Measurements from ENCODE around the gene ILKAP. TPM values are rescaled to one million over a fixed set of nuclear protein-coding genes. Genes with fewer than 3 reads are reported as not detected.

The ILKAP gene
- total and polyA plus RNA-seq, 9 donors, result 19.4 to 43.8 (median 33.6) TPM

GRCh38 chr2:238151628-238152235, 51.8 kb downstream of the ILKAP start:
- H3K36me3 ChIP-seq (ENCODE audit: control insufficient read depth, insufficient read depth, low read length), result peaks cover 3% of the 10 kb centered on the region
- H3K4me3 ChIP-seq (ENCODE audit: low read length), result no peak overlapping the region
- H3K4me1 ChIP-seq (ENCODE audit: control insufficient read depth, insufficient read depth, low read length), result peaks cover 84% of the 10 kb centered on the region
- H3K27ac ChIP-seq (ENCODE audit: low read length), result no peak overlapping the region
- 72% methylated on average over 9 of the region's 16 CpGs for WGBS (ENCODE audit: insufficient coverage)
- H3K9me3 ChIP-seq (replicated peaks; ENCODE audit: control insufficient read depth, low read depth, low read length), result peaks cover 3% of the 10 kb centered on the region
- no peaks in the 10 kb centered on the region for H3K27me3 ChIP-seq (ENCODE audit: control insufficient read depth, insufficient read depth, low read length)
- DNase-seq, result no peak

- no peak overlapping the region for H3K27ac ChIP-seq (ENCODE audit: low read length)
- WGBS (ENCODE audit: insufficient coverage), result 71% methylated on average over 9 of the region's 13 CpGs
- no peak for DNase-seq
- H3K4me3 ChIP-seq (ENCODE audit: low read length), result no peak overlapping the region
- peaks cover 81% of the 10 kb centered on the region for H3K4me1 ChIP-seq (ENCODE audit: control insufficient read depth, insufficient read depth, low read length)
- no peaks in the 10 kb centered on the region for H3K27me3 ChIP-seq (ENCODE audit: control insufficient read depth, insufficient read depth, low read length)
- peaks cover 3% of the 10 kb centered on the region for H3K36me3 ChIP-seq (ENCODE audit: control insufficient read depth, insufficient read depth, low read length)
- peaks cover 3% of the 10 kb centered on the region for H3K9me3 ChIP-seq (replicated peaks; ENCODE audit: control insufficient read depth, low read depth, low read length)
Observed at GRCh38 chr2:238151205-238151604, 52.3 kb downstream of the ILKAP start.

GRCh38 chr2:238150686-238151085, 52.8 kb downstream of the ILKAP start:
- 91% methylated on average over 24 of the region's 25 CpGs for WGBS (ENCODE audit: insufficient coverage)
- no peak overlapping the region for H3K4me3 ChIP-seq (ENCODE audit: low read length)
- peaks cover 3% of the 10 kb centered on the region for H3K9me3 ChIP-seq (replicated peaks; ENCODE audit: control insufficient read depth, low read depth, low read length)
- peaks cover 75% of the 10 kb centered on the region for H3K4me1 ChIP-seq (ENCODE audit: control insufficient read depth, insufficient read depth, low read length)
- H3K36me3 ChIP-seq (ENCODE audit: control insufficient read depth, insufficient read depth, low read length), result peaks cover 3% of the 10 kb centered on the region
- no peak for DNase-seq
- no peaks in the 10 kb centered on the region for H3K27me3 ChIP-seq (ENCODE audit: control insufficient read depth, insufficient read depth, low read length)
- peak overlapping the region; percentile 91 for H3K27ac ChIP-seq (ENCODE audit: low read length)

GRCh38 chr2:238149841-238150572, 53.5 kb downstream of the ILKAP start:
- DNase-seq, result peak; percentile 89
- H3K27me3 ChIP-seq (ENCODE audit: control insufficient read depth, insufficient read depth, low read length), result no peaks in the 10 kb centered on the region
- H3K9me3 ChIP-seq (replicated peaks; ENCODE audit: control insufficient read depth, low read depth, low read length), result peaks cover 3% of the 10 kb centered on the region
- H3K27ac ChIP-seq (ENCODE audit: low read length), result peak overlapping the region; percentile 91
- H3K4me3 ChIP-seq (ENCODE audit: low read length), result no peak overlapping the region
- WGBS (ENCODE audit: insufficient coverage), result 50% methylated on average over 8 of the region's 14 CpGs
- H3K4me1 ChIP-seq (ENCODE audit: control insufficient read depth, insufficient read depth, low read length), result peaks cover 69% of the 10 kb centered on the region
- H3K36me3 ChIP-seq (ENCODE audit: control insufficient read depth, insufficient read depth, low read length), result peaks cover 3% of the 10 kb centered on the region

GRCh38 chr2:238148981-238149380, 54.5 kb downstream of the ILKAP start:
- Histone ChIP-seq H3K9me3 (replicated peaks; ENCODE audit: control insufficient read depth, low read depth, low read length) (no peaks in the 10 kb centered on the region), H3K27ac (ENCODE audit: low read length) (peak overlapping the region; percentile 72), H3K27me3 (ENCODE audit: control insufficient read depth, insufficient read depth, low read length) (no peaks in the 10 kb centered on the region), H3K36me3 (ENCODE audit: control insufficient read depth, insufficient read depth, low read length) (peaks cover 3% of the 10 kb centered on the region), H3K4me3 (ENCODE audit: low read length) (no peak overlapping the region), H3K4me1 (ENCODE audit: control insufficient read depth, insufficient read depth, low read length) (peaks cover 65% of the 10 kb centered on the region)
- WGBS (ENCODE audit: insufficient coverage), result 97% methylated on average over 14 of the region's 15 CpGs
- DNase-seq, result no peak

- Histone ChIP-seq H3K4me1 (ENCODE audit: control insufficient read depth, insufficient read depth, low read length) (peaks cover 71% of the 10 kb centered on the region), H3K36me3 (ENCODE audit: control insufficient read depth, insufficient read depth, low read length) (peaks cover 9% of the 10 kb centered on the region), H3K9me3 (replicated peaks; ENCODE audit: control insufficient read depth, low read depth, low read length) (no peaks in the 10 kb centered on the region), H3K27ac (ENCODE audit: low read length) (no peak overlapping the region), H3K27me3 (ENCODE audit: control insufficient read depth, insufficient read depth, low read length) (no peaks in the 10 kb centered on the region), H3K4me3 (ENCODE audit: low read length) (no peak overlapping the region)
- WGBS (ENCODE audit: insufficient coverage), result 67% methylated on average over 4 of the region's 13 CpGs
- DNase-seq, result no peak
Observed at GRCh38 chr2:238146884-238147544, 56.5 kb downstream of the ILKAP start.

- DNase-seq, result no peak
- Histone ChIP-seq H3K27me3 (ENCODE audit: control insufficient read depth, insufficient read depth, low read length) (no peaks in the 10 kb centered on the region), H3K9me3 (replicated peaks; ENCODE audit: control insufficient read depth, low read depth, low read length) (no peaks in the 10 kb centered on the region), H3K4me3 (ENCODE audit: low read length) (no peak overlapping the region), H3K36me3 (ENCODE audit: control insufficient read depth, insufficient read depth, low read length) (peaks cover 16% of the 10 kb centered on the region), H3K27ac (ENCODE audit: low read length) (no peak overlapping the region), H3K4me1 (ENCODE audit: control insufficient read depth, insufficient read depth, low read length) (peaks cover 71% of the 10 kb centered on the region)
- 89% methylated on average over 8 of the region's 12 CpGs for WGBS (ENCODE audit: insufficient coverage)
Observed at GRCh38 chr2:238145851-238146250, 57.6 kb downstream of the ILKAP start.

GRCh38 chr2:238145046-238145445, 58.4 kb downstream of the ILKAP start:
- H3K4me3 ChIP-seq (ENCODE audit: low read length), result no peak overlapping the region
- peaks cover 66% of the 10 kb centered on the region for H3K4me1 ChIP-seq (ENCODE audit: control insufficient read depth, insufficient read depth, low read length)
- 65% methylated on average over 8 of the region's 12 CpGs for WGBS (ENCODE audit: insufficient coverage)
- H3K9me3 ChIP-seq (replicated peaks; ENCODE audit: control insufficient read depth, low read depth, low read length), result no peaks in the 10 kb centered on the region
- peaks cover 18% of the 10 kb centered on the region for H3K36me3 ChIP-seq (ENCODE audit: control insufficient read depth, insufficient read depth, low read length)
- H3K27ac ChIP-seq (ENCODE audit: low read length), result no peak overlapping the region
- H3K27me3 ChIP-seq (ENCODE audit: control insufficient read depth, insufficient read depth, low read length), result no peaks in the 10 kb centered on the region
- no peak for DNase-seq

- 40% methylated on average over 1 of the region's 5 CpGs for WGBS (ENCODE audit: insufficient coverage)
Observed at GRCh38 chr2:238144262-238144661, 59.2 kb downstream of the ILKAP start.

GRCh38 chr2:238143239-238143951, 60.1 kb downstream of the ILKAP start:
- 49% methylated on average over 10 of the region's 20 CpGs for WGBS (ENCODE audit: insufficient coverage)
- DNase-seq, result peak; percentile 71
- peaks cover 18% of the 10 kb centered on the region for H3K36me3 ChIP-seq (ENCODE audit: control insufficient read depth, insufficient read depth, low read length)
- H3K9me3 ChIP-seq (replicated peaks; ENCODE audit: control insufficient read depth, low read depth, low read length), result no peaks in the 10 kb centered on the region
- peak overlapping the region; percentile 56 for H3K27ac ChIP-seq (ENCODE audit: low read length)
- H3K4me3 ChIP-seq (ENCODE audit: low read length), result no peak overlapping the region
- H3K27me3 ChIP-seq (ENCODE audit: control insufficient read depth, insufficient read depth, low read length), result no peaks in the 10 kb centered on the region
- peaks cover 67% of the 10 kb centered on the region for H3K4me1 ChIP-seq (ENCODE audit: control insufficient read depth, insufficient read depth, low read length)

More at GRCh38 chr2:238144262-238144661, 59.2 kb downstream of the ILKAP start:
- H3K27ac ChIP-seq (ENCODE audit: low read length), result peak overlapping the region; percentile 56
- H3K4me1 ChIP-seq (ENCODE audit: control insufficient read depth, insufficient read depth, low read length), result peaks cover 66% of the 10 kb centered on the region
- no peak for DNase-seq
- no peaks in the 10 kb centered on the region for H3K9me3 ChIP-seq (replicated peaks; ENCODE audit: control insufficient read depth, low read depth, low read length)
- H3K4me3 ChIP-seq (ENCODE audit: low read length), result no peak overlapping the region
- peaks cover 18% of the 10 kb centered on the region for H3K36me3 ChIP-seq (ENCODE audit: control insufficient read depth, insufficient read depth, low read length)
- H3K27me3 ChIP-seq (ENCODE audit: control insufficient read depth, insufficient read depth, low read length), result no peaks in the 10 kb centered on the region
